HG03439 (cell line): ENCODE results near the gene MLF1.

Experiments
- ATAC-seq: cut with Tn5 transposase; IDR thresholded peaks from one replicate; pipeline ENCODE4 v1.9.1; 2021; ENCODE audit warnings: mild to moderate bottlenecking, moderate library complexity; ENCODE audit not compliant: unreplicated experiment

MLF1 gene

DNA sequence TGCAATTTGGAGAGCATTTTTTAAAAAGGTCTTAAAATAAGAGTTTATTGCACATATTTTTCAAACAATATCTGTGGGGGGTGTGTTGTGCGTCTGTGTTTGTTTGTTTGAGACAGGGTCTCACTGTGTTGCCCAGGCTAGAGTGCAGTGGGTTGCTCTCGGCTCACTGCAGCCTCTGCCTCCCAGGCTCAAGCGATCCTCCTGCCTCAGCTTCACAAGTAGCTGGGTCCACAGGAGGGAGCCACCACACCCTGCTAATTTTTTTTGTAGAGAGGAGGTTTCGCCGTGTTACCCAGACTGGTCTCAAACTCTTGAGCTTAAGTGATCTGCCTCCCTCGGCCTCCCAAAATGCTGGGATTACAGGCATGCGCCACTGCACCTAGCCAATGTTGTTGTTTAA lies 2.7 kb downstream of the MLF1 start:
- ATAC-seq, result no peak

DNA sequence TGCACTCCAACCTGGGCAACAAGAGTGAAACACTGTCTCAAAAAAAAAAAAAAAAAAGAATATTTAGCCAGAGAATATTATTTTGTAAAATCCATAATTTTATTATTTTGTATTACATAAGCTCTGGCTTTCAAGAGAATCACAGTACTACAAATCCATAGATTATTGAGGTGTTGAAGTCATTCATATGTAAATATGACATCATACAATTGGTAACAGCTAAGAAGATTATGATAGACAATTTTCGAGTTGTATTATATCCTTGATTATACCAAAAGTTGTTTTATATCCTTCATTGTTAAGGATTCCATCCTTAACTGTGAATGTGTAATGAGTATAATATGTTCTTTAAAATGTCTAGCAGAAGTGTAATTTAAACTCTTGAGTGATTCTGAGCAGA lies 3.7 kb downstream of the MLF1 start:
- no peak for ATAC-seq

DNA sequence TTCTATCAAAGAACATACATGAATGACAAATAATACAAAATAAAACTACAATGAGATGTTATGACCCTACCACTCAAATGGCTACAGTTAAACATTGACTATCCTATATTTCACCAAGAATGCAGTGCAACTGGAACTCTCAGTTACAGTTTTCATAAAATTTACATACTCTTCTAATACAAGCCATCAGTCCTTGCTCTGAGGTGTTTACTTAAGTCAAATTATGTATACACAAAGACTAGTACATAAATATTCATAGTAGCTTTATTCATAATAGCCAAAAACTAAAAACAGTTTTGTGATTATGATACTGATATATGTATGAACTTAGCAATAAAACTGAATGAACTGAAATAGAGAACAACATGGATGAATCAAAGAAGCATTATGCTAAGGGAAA lies 19.2 kb downstream of the MLF1 start:
- no peak for ATAC-seq

DNA sequence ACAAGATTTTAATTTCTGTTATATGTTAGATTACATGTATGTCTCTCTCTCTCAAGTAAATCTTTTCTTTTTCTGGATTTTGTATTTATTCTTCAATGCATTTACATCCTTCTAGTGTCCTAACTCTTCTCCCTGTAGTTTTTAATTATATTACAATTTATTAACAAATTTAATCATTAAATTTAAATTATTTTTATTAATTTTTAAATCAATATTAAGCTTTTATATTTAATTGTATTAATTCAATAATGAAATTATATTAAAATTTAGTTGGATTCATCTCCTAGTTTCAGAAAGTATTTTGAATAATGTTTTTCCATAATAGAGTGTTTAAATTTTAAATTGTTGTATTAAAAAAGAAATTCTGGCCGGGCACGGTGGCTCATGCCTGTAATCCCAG lies 29.8 kb downstream of the MLF1 start:
- no peak for ATAC-seq

DNA sequence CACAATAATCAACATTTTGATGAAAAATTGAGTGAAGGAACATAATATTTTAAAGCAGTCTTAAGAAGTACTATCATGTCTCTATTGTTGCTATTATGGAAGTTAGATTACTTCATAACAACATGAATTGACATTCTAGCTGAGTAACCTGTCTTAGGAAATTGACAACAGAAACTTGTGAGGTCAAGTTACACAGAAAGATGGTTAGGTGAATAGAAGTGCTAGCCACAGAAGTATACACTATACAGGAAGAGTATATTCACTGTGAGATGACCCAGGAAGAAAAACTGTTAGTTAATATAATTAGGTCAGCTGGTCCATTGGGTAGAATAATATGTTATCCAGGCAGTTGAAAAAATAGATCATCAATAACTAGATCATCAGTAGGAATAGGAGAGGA lies 31.2 kb downstream of the MLF1 start:
- ATAC-seq, result no peak

DNA sequence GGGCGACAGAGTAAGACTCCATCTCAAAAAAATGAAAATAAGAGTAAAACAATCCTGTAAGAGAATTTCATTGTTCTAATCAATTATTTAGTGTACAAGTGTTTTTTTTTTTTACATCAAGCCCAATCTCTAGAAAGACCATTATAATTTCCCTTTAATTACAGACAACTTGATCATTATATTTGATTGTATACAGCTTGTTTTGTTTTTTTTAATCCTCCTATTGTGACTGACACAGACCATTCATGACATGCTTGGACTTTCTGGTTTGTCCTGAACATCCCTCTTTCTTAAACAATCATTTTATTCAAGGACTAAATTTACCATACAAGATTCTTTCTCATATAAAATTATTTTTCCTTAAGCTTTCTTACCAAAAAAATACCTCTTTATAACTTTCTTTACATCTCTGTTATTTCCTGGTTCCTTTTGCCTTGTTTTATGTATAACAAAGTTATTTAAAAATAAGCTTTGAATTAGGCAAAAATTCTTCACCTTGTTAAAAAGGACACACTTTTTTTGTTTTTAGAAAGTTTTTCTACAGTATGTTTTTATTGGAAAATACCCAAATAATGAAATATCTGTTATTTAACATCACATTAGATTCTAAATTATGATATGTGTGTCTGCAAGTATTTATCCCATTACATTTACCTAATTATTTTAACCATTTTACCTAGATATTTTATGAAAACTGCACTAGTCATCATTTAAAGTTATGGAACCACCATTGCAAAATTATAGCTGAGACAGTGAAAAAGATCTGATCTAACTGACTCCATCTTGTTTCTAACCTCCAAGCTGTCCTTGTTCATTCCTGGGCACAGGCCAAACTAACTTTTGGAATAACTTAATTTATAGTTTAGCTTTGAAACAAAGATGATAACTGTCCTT lies 47.2 kb downstream of the MLF1 start:
- ATAC-seq, result no peak

DNA sequence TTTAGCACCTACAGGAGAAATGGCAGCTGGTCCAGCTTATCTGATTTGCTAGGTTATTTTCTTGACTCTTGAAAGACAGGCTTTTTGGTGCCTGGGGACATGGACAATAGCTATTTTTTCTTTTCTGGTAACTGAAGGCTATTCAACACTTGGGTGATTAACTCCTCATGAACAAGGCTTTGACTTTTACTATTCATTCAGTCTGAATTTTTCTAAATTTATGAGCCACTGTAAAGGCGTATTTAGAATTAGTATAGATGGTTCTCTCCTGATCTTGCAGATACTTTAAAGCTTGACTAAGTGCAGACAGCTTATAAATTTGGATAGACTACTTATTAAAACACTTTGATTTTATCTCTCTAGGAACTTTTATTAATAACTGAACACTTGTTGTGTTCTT lies 54.9 kb downstream of the MLF1 start:
- no peak for ATAC-seq

DNA sequence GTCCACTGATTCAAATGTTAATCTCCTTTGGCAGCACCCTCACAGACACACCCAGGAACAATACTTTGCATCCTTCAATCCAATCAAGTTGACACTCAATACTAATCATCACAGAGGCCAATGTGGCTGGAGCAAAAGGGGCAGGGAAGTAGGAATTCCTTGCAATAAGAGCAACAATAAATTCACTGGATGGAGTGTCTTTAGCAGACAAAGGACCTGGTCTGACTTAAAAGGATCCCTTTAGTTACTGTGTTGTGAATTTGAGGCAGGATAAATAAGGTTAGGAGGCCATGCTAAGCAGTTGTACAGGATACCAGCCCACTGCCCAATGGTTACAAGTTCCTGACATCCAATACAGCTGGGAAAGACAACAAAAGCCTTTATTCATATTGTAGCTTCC lies 61.0 kb downstream of the MLF1 start:
- no peak for ATAC-seq

DNA sequence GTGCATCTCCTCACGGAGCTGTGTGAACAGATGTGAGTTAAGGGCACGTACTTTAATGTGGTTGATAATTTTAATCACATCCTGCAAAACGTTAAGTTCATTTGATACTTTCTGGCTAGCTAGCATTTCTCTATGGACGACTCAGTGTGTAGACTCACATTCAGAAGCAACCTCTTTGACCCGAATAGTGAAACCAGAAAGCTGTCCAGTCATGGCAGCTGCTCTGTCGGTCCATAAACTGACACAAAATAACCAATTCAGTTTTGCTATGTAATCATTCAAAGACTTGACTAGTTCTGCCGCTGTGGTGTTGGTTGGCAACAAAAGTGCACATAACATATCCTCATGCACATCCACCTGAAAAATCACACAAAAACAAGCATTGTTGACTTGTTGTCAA lies 69.7 kb downstream of the MLF1 start:
- ATAC-seq, result no peak

DNA sequence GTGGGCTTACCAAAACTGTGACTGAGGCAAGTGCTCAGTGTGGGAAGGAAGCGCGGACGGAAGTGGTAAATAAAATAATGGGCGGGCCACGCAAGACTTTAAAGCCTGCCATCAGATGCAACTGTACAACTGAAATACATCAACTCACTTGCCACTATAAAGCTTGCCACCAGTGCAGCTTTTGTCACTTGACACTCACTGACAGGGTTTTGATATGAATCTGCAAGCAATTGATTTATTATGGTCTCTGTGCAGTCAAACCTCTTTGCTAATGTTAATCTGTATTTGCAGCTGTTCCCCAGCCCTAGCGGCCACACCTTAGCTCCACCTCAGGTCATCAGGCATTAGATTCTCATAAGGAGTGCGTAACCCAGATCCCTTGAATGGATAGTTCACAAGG lies 71.0 kb downstream of the MLF1 start:
- no peak for ATAC-seq

DNA sequence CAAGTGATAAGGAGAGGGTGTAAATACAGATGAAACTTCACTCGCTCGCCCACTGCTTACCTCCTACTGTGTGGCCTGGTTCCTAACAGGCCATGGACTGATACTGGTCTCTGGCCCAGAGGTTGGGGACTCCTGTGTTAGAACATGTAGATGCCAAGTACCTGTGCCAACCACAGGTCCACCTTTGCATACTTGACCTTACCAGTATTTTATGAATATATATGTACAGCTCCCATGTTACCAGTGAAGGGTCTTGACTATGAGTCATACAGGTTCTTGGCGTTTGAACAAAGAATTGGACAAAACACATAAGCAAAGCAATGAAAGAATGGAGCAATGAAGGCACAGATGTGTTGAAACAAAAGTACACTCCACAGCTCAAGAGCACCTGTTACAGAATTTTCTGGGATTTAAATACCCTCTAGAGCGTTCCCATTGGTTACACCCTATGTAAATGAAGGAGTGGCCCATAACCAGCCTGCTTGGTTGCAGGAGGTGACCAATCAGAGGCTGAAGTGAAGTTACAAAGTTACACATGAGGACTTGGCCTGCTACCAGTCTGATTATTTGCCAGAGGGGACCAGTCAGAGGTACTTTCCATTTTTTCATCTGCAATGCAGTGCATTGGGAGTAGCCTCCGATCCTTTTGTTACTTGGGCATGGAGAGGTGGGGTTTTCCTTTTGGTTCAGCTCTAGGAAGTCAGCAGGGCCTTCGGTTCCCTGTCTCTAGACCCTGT lies 71.6 kb downstream of the MLF1 start:
- ATAC-seq, result no peak

DNA sequence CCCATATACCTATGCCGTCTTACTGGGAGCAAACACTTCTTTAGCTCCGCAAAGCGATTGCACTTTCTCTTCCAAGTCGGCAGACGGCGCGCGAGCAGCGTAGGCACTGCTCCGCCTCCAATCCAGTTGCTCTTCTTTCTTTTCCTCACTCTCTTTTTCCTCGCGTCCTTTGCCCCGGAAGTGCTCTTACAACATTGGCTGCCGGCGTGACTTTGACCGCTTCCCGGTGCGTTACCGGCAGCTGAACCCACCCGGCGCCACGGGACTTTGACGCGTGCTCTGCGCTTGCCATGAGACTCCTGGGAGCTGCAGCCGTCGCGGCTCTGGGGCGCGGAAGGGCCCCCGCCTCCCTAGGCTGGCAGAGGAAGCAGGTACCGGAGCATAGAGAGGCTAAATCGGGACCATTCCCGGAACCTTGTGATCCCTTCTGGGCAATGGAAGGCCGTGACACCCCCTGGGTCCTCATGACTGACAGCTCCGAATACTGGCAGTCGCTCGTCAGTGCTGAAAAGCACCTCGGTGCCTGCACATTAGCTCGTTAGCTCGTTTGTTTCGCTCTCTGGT lies 73.4 kb downstream of the MLF1 start, which contains the start of gene GFM1:
TSS of gene GFM1 (plus strand) at position 183 of the 564 bp plus-strand sequence. CDS start at position 291, 108 bp downstream.
- peak; percentile 100 for ATAC-seq

DNA sequence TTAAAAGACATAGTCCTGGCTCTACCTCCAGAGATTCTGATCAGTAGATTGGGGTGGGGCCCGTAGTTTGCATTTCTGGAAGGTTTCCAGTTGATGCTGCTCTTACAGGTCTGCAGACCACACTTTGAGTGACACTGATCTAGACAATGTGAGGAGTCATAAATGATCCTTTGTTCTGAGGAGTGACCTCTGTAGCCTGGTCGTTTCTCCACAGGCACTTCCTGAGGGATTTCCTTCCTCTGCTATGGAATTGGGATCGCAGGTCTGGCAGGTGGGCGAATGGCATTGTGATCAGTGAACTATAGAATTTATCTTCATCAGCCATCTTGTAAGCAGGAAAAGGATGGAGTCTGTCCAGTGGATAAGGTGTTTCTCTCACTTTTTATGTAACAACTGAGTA lies 78.8 kb downstream of the MLF1 start:
- ATAC-seq, result no peak

DNA sequence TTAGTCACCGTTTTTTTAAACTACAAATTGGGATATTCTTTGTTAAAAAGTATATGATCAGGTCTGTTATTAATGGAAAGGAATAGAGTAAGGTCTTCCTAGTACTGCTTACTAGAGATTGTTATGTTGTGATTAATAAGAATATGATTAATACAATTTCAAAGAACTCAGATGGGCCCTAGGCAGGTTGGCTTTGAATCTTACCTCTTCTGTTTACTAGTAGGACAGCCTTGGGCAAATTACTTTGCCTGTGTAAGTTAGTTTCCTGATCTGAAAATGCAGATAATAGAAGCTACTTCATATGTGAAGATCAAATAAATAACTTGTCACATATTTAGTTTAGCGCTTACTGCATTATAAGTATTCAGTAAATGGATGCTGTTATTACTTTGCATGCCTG lies 80.2 kb downstream of the MLF1 start:
- ATAC-seq, result no peak

DNA sequence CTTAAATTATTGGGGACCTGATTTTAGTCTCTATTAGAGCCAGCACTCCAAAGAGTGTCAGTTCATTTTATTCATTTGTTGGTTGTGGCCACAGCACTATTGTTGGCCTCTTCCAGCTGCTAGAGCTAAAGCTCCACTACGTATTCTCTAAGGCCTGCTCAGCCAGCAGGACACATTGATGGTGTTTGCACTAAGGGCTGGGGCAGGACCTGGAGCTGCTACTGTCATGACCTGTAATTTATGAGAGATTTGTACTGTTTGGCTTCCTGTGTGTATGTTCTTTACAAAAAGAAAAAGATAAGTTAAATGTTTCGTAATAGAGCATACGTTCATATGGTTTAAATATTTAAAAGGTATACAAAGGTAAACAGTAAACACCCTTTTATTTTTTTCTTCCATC lies 81.5 kb downstream of the MLF1 start:
- no peak for ATAC-seq
